ENCODE results near the gene ELAC1. TPM values are rescaled to one million over a fixed set of nuclear protein-coding genes. Genes with fewer than 3 reads are reported as not detected.

The ELAC1 gene
- total and polyA plus RNA-seq, 2 of the 8 experiments (the other 6 are each of a cell fraction or from before 2014, with no cell fraction given) = 2.3 to 3.4 TPM

GRCh38 chr18:50977037-50977760, 9.4 kb downstream of the ELAC1 start (continued):
- TF ChIP-seq TAF1 (IDR thresholded peaks at IDR 0.05; ENCODE audit: low read depth, low read length) (no peak), RAD21 (IDR thresholded peaks at IDR 0.05 in 1 of 2, conservative IDR thresholded peaks at IDR 0.05 in 1 of 2; ENCODE audit: low read depth in 2 of 2, low read length in 2 of 2) (no peak), MAFK (IDR thresholded peaks at IDR 0.05; ENCODE audit: low read depth, low read length) (no peak), EZH2 (IDR thresholded peaks at IDR 0.05; ENCODE audit: low read depth, low read length, severe bottlenecking) (no peak), YY1 (IDR thresholded peaks at IDR 0.05; ENCODE audit: low read depth, low read length) (no peak), SP2 (IDR thresholded peaks at IDR 0.05; ENCODE audit: low read length) (no peak), GTF2F1 (IDR thresholded peaks at IDR 0.05; ENCODE audit: borderline replicate concordance, low read depth, low read length) (no peak)

Data from H1 (cell line).